HL-60/S4 (cell line): ENCODE data around the gene MDGA2.
"Not testable (repeated sequence)": the region's sequence is repeated elsewhere in the genome, so short reads cannot be mapped to it uniquely, and the experiment has no call there.

Experiments used
- in situ Hi-C: fragments of 300-500 bp; cut with MboI; formaldehyde crosslinking; loops from 2 replicates; pipeline ENCODE4 v1.14.3; 2022; ENCODE audit warnings: low sequenced_read_pairs

The MDGA2 gene

DNA sequence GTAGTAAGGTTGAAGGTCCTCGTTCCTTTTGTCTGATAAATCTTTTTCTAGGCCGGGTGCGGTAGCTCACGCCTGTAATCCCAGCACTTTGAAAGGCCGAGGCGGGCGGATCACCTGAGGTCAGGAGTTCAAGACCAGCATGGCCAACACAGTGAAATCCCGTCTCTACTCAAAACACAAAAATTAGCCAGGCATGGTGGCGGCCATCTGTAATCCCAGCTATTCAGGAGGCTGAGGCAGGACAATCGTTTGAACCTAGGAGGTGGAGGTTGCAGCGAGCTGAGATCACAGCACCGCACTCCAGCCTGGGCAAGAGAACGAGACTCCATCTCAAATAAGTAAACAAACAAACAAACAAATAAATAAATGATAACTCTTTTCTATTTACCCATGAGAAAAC lies 51.3 kb downstream of the MDGA2 start:
- in situ Hi-C loops = not testable (repeated sequence)

DNA sequence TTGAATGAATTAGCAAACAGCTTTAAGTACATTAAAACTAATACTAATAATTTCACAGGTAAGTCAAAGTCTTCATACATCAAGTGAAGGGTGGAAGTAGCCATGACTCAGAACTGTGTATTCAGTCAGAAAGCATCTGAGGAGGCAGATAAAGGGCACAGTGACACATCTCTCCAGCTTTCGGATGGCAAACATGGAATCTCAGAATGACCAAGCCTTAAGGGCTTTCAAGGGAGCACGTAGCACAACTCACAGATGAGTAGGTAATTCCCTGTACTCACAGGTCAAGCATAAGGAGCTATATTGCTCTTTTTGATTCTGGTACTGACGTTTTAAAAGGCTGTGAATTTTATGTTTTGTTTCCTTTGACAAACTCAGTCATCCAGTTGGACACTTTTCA lies 56.0 kb downstream of the MDGA2 start:
- in situ Hi-C loops = no loop called here

DNA sequence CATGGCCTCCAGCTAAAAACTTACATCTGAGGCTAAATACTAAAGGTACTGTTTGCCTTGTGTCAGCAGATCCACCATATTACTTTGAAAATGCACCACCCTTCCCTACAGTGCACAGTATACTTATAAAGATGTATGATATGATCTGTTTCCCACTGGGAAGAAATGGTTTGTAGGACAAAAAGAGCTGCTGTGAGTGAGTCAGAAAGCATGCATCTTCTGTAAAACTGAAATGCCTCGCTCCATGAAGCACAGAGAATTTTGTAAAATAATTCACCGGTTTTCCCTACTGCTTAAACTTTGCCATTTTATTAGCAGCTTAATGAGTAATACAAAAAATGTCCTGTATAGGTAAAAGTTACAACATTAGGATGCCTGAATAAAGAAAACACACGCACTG lies 68.8 kb downstream of the MDGA2 start:
- in situ Hi-C loops = no loop called here

DNA sequence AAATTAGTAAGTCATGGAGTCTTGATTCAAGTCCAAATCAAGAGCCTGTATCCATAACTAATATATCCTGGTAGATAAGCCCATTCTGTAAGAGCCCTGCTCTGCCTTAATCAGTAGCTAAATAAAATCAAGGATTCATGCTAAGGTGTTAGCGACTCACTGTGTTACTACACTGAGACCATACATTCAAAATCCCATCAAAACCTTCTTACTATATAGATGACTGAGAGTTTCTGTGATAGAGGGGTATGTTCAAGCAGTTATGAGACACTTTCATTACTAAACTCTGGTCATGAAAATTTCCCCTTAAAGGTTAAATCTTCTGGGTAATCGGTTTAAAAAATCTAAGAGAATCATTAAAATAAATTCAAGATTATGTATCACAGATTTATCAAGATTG lies 78.5 kb downstream of the MDGA2 start:
- in situ Hi-C loops = no loop called here

DNA sequence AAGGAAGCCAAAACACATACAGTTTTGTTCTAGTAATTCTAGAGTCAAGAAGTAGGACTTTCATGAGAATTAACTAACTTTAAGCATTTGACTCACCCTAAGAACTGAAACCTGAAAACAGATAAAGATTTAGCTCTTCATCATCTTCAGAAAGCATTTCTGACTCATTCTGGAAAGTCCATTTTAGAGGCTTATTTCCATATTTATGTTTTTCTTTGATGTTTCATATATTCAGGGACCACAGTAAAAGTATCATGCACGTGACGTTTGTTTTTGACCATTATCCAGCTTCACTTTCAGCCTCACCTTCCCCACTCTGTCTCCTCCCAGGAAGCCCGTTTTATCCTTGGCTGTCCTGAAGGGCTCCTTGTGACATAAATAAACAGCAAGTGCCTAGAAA lies 79.2 kb downstream of the MDGA2 start:
- in situ Hi-C loops = no loop called here

DNA sequence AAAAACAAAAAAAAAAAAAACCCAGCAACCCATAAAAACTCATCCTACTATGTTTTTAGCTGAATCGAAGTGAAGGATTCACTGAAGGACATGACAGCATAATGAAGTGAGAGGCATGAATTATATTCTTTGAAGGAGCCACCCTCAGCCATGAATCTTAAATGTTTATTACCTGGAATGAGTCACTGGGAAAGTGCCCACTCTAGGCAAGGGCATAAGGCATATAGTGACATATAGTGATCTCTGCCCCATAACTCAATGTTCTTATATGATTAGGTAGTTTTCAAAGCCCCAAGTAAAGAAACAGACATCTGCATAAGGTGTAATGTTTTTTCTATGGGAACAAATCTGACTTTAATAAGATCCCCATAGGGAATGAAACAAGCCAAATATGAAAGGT lies 79.9 kb downstream of the MDGA2 start:
- in situ Hi-C loops = no loop called here

DNA sequence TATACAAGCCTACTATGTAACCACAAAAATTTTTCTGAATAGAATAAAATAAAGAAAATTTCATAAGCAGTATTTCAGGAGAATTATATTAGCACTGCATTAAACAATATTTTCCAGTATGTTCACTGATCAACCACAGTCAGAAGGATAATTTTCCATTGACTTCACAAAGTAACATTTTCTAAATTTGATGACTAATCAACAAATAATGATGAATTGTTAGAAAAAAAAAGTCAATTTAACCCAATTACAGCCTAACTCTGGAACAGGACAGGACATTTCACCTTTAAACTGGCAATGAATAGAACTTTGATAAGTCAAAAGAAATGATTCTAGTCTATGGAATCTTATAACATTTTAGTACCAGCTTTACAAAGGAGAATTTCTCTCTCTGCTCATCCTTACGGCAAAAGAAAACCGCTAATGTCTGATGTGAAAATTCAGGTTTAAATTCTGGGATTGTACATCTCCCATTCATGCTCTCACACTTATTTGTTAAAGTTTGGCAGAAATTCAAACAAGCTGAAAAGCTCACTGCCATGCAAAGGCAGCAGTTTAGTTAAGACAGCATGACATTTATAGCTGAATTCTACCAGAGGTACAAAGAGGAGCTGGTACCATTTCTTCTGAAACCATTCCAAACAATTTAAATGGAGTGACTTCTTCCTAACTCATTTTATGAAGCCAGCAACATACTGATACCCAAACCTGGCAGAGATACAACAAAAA lies 84.5 kb downstream of the MDGA2 start:
- in situ Hi-C loops = no loop called here

DNA sequence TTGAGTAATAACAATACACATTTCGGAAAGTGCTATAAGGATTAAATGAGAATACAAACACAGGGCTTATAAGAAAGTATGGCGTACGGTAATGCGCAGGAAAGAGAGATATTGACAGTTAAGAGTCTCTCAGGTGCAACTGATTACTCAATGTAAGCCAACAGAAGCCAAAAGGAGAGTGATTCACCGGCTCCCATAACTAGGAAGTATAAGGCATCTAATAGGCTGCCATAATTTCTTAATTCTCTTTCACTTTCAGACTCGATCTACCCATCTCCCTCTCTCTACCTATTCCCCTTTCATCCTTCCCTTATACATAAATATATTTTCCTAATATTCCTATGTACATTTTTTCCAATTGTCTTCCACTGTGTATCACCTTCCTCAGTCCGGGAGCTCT lies 90.0 kb downstream of the MDGA2 start:
- in situ Hi-C loops = no loop called here

DNA sequence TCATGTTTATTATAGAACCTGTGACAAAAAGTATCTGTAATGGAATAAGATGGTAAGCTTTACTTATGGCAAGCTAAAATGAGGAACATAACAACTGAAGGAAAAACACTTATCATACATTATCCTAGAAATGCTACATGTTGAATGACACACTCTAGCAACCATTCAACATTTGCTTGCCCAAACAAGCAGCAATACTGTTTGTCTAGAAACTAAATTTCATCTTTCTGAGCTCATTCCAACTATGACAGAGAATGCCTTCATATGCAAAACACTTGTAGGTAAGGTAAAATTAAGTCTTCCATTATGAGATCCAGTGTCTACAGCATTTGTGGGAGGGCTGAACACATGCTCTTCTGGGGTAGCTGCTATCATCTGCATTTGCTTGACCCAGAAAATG lies 108.1 kb downstream of the MDGA2 start:
- in situ Hi-C loops = no loop called here

DNA sequence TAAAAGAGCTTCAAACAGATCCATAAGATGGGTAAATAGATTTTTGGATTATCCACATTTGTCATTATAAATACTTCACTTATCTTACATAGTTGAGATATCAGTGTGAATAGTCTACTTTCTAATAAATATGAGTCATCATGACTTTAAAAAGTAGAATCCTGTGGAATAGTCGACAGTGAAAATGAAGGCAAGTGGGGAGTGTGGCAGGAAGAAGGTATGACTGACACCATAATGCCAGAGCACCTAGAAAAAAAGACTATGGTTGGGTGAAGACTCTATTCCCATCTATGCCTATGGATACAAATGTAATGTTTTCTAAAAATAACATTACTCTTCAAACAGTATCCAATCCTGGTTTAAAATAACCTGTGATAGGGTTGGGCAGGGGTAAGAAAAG lies 117.5 kb downstream of the MDGA2 start:
- in situ Hi-C loops = no loop called here

DNA sequence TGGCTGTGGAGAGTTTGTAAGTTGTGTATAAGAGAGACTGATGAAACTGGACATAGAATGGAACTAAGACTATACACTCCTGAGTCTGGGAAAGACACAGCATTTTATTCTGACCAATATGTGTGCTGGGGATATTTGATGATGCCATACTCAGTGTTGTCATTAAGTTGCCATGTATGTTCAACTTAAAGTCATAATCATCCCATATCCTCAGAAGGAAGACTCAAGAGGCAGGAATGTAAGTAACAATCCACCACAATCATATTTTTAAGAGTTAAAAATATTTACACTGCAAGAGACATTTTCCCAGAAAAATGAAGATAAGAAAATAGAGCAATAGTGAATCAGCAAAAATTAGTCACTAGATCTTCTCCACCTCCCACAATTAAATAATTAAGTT lies 120.1 kb downstream of the MDGA2 start:
- in situ Hi-C loops = no loop called here

DNA sequence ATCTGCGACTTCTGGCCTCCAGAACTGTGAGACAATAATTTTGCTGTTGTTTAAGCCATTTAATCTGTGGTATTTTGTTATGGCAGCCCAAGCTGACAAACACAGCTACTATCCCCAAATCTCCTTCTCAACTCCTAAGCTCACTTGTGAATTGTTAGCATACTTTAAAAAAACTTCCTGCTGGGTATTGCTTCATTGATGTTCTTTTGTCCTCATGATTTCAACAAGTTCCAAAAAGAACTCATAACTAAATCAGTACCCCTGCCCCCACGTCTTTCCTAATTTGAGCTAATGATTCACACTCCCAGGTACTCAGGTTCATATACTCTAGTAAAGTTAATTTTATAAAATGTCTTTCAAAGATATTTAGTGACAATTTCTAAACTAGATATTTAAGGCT lies 125.5 kb downstream of the MDGA2 start:
- in situ Hi-C loops = no loop called here

DNA sequence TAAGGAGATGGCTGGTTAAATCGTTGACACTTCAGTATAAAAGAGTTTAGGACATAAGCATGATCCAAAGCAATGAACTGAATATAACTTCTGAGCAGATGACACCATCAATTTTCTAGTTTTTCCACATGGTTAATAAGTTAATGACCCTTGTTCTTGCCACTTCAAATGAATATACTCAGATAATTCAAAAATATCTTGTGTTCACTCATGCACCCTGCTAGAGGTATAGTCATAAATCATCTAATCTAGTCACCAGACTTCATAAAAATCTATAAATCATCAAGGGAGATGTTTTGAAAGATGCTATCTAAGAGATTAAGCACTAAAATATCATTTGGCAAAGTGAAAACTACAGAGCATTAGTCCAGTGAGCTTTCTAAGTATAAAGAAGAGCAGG lies 131.9 kb downstream of the MDGA2 start:
- in situ Hi-C loops = no loop called here

DNA sequence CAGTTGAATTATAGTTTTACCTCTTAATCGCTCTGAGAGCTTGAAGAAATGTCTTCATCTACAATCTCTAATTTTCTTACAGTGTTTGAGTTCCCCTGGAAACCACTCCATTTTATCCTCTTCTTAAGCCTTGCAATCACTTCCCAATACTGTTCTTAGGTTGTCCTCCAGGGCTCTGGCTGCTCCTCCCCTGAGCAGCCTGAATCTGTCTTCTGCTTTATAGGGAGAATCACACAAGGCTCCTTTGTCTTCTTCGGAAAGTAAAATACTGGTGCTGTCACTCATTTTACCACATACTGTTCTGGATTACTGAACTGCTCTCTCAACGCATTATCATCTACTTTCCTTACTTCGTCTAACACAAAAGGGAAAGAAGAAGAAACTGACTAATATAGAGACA lies 133.7 kb downstream of the MDGA2 start:
- in situ Hi-C loops = no loop called here

DNA sequence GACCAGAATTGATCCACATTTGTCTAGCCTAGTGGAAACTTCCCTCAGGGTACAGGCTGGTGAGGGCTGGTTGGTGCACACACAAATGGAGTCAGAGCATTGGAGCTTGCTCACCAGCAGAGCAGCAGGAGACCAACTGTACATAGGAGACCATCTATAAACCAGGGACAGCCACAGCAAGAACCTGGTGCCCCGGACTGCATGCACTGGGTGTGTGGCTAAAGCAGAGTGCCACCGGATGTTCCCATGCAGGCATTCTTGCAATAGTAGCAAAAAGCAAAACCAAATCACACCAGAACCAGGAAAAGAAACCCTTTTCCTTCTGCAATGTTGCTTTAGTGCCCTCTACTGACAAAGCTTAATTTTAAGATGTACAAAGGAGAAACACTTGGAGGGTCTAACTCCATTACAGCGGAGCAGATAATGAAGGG lies 136.4 kb downstream of the MDGA2 start:
- in situ Hi-C loops = no loop called here

DNA sequence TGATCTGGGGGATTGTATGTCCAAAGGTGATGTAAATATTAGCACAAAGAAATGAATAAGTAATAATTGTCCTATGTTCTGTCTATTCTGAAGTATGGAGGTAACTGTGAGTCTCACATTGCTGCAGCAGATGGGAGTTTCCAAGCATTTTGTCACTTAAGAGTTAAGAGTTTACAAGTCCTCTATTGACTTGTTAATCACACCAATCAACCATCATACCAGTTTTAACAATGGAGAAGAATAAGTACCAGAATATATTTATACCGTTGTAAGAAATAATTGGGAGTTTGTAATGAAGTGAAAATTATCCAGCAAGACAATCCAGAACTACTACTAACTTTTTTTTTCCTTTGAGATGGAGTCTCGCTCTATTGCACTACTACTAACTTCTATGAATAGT lies 139.1 kb downstream of the MDGA2 start:
- in situ Hi-C loops = no loop called here

DNA sequence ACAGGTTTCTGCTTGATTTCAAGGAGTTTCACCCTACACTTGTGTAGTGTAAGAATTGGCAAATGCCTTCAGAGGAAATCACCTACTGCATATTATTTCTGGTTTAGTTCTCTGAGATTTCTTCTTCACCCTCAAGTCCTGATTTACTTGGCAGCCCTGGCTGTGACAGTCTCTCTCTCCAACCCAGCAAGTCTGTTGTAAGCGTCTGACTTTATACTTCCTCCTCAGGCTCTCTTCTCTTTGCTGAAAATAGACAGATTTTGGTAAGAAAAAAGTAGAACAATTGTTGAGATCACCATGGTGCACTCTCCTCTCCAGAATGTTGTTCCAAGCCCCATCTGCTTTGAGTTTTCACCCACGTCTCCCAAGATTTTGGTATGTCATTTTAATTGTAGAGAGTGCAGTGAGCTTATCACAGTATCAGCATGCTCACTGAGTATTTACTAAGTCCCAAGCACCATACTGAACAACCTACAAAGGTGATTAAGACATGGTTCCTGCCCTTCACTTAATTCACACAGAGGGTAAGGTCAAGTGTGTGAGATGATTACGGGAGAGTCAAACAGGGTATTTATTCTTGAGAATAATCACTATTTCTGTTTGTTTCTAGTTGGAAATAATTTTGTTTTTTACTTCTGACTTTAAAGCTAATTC lies 148.7 kb downstream of the MDGA2 start:
- in situ Hi-C loops = no loop called here

DNA sequence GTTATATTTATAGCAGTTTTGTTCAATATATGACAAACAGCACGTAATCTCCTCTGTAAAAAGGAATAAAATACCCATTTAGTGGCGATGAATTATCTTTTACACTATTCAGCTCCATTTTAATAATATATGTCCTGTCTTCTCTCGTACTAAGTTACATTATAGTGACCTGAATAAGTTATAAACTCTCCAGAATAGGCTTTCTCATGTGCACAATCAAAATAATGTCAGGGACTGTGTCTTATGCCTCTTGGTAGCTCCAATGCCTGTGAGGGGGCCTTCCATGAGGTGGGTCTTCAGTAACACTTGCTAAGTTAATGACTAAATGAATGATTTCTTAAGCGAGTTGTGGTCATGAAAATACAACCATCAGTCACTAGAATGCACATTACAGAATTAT lies 150.9 kb downstream of the MDGA2 start:
- in situ Hi-C loops = no loop called here

DNA sequence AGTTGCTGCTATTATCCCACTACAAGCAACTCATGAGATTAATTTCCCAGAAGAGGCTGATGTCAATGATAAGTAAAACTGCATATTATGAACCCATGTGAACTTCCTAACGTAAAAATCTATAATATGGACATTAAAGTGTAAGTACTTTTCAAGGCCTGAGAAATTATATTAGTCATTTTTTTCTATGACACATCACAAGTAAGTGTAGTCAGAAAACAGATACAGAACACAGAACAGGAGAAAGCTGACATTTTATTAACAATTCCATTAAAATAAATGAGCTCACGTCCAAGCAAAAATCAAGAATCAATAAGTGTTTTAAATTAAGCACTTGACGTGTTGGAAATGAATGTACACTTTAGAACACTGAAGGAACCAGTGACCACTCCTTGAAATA lies 155.0 kb downstream of the MDGA2 start:
- in situ Hi-C loops = no loop called here

DNA sequence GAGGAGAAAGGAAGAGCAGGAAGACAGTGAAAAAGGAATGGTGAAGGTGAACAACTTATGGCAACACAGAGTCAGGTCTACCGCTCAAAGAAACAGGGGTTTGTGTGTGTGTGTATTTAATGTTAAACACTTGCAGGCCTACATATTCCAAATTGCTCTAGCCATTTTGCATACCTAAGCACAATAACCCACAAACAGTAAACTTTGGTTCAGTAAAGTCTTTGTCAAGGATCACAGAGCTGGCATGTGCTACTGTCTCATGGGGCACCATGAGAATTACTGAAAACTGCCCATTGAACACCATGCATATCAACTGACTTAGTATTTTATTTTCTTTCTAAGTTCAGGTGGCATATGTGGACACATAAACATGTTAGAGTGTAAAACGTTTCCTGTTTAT lies 163.6 kb downstream of the MDGA2 start:
- in situ Hi-C loops = no loop called here

DNA sequence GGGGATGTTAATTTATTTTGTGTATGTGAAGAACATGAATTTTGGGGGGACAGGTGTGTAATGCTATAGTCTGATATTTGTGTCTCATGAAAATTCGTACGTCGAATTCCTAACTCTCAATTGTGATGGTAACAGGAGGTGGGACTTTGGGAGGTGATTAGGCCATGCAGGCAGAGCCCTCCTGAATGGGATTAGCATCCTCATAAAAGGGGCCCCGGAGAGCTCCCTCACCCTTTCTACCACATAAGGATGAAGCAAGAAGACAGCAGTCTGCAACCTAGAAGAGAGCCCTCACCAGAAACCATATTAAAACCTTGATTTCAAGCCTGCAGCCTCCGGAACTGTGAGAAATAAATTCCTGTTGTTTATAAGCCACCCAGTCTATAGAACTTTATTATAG lies 165.4 kb downstream of the MDGA2 start:
- in situ Hi-C loops = no loop called here

DNA sequence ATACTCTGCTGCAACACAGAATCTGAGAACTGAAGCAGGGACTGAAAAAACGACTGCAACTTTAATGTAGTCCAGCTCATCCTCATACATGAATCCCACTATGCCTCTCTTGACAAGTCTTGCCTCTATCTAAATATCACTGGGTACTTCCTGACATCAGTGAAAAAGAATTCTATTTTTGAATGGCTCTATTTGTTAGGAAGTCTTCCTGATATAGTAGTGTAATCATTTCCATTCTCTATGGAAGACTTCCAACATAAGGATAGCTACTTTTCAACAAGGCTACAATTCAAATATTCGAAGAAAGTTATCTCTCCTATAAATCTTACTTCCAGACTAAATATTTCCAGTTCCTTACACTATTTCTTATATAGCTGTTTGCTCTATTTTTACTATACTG lies 167.5 kb downstream of the MDGA2 start:
- in situ Hi-C loops = no loop called here

DNA sequence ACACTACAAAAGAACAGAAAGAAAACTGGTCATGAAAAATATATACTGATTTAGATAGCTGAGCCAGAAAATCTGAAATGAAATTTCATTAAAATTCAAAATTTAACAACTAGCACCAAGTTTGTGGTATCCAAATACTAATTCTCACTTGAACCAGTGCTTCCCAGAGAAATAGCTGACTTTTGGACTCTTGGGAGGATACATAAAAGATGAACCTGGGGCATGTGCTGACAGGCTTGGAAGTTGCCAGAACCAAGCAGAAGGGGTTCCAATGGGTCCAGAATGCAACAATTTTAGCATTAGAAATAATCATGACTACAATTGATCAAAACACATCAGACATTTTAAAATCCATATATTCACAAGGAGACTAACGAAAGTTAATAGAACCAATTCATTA lies 175.0 kb downstream of the MDGA2 start:
- in situ Hi-C loops = no loop called here
